ENCODE measurements around the gene EVA1B. TPM values are rescaled to one million over a fixed set of nuclear protein-coding genes. Genes with fewer than 3 reads are reported as not detected.

Gene EVA1B
- total RNA-seq, 1 experiment from 2014 or later, result 25.1 TPM

- H3K9me2 ChIP-seq (ENCODE audit: insufficient read depth), result no peaks in the 10 kb centered on the region
- H3K9ac ChIP-seq (ENCODE audit: low read length), result no peak overlapping the region
- peaks cover 40% of the 10 kb centered on the region; the same call in 1 of the 2 replicates for H3K79me2 ChIP-seq (ENCODE audit: insufficient read depth, low read length)
- H2AFZ ChIP-seq (ENCODE audit: low read depth, low read length, poor library complexity, severe bottlenecking), result no peak overlapping the region
- peaks cover 9 to 28% of the 10 kb centered on the region in 2 experiments for H3K4me1 ChIP-seq (ENCODE audit: control insufficient read depth in 1 of 2, insufficient read depth in 2 of 2, low read length in 2 of 2)
- POLR2A ChIA-PET, result interaction anchor here (1.7 kb wide), 1 partner anchor 104 kb away, joined by 3 read pairs; no protein-coding TSS in a partner anchor
- CTCF ChIA-PET, result interaction anchor here (1.2 kb wide), 1 partner anchor 14 kb away, joined by 3 read pairs; no protein-coding TSS in a partner anchor
- ATAC-seq (no peak), DNase-seq (ENCODE audit: low read depth, low spot score) (no peak)
- no peaks in the 10 kb centered on the region for H3K9me3 ChIP-seq (ENCODE audit: control insufficient read depth in 1 of 2, insufficient read depth in 1 of 2, low read depth in 1 of 2, low read length in 2 of 2)
- H3K36me3 ChIP-seq (ENCODE audit: control insufficient read depth in 1 of 2, insufficient read depth in 2 of 2, low read length in 2 of 2), result peaks cover 55 to 75% of the 10 kb centered on the region in 2 experiments
- no peaks in the 10 kb centered on the region for H4K20me1 ChIP-seq (ENCODE audit: insufficient read depth)
- BruUV-seq (replicated peaks), result TSS peak; percentile 20
- RAD21 ChIA-PET (ENCODE audit: low non-redundant PET in 1 of 2, low total read pairs in 2 of 2, uncharacterized antibody in 2 of 2, unreplicated experiment in 2 of 2), result no interaction called here
- no peaks in the 10 kb centered on the region for H3K27me3 ChIP-seq (ENCODE audit: insufficient read depth, low read length)
- no peak overlapping the region for H3K4me3 ChIP-seq (replicated peaks in 1 of 2; ENCODE audit: low read depth in 1 of 2, low read length in 2 of 2)
- H3K27ac ChIP-seq (ENCODE audit: low read depth, low read length), result no peak overlapping the region
- H3K4me2 ChIP-seq (ENCODE audit: low read length), result no peak overlapping the region
- intact Hi-C loops (cut with micrococcal nuclease), result no loop called here
- TF ChIP-seq ZNF274 (IDR thresholded peaks at IDR 0.05; ENCODE audit: low read depth, low read length) (no peak), REST (IDR thresholded peaks at IDR 0.05; ENCODE audit: low read depth) (no peak), SRF (IDR thresholded peaks at IDR 0.05; ENCODE audit: low read depth) (no peak), CTCF (IDR thresholded peaks at IDR 0.05 in 2 of 3, conservative IDR thresholded peaks at IDR 0.05 in 1 of 3; ENCODE audit: borderline replicate concordance in 1 of 3, insufficient read depth in 1 of 3, low read depth in 2 of 3, low read length in 2 of 3) (no peak), FOSL1 (IDR thresholded peaks at IDR 0.05; ENCODE audit: low read depth) (no peak), ATF3 (IDR thresholded peaks at IDR 0.05) (no peak), SIN3A (IDR thresholded peaks at IDR 0.05; ENCODE audit: low read depth) (no peak), ELF1 (IDR thresholded peaks at IDR 0.05; ENCODE audit: borderline replicate concordance, low read depth) (no peak), POLR2AphosphoS5 (IDR thresholded peaks at IDR 0.05; ENCODE audit: low read depth, low read length) (no peak), JUND (IDR thresholded peaks at IDR 0.05) (no peak), EZH2phosphoT487 (IDR thresholded peaks at IDR 0.05; ENCODE audit: borderline replicate concordance) (no peak), YY1 (IDR thresholded peaks at IDR 0.05; ENCODE audit: extremely low read depth, insufficient replicate concordance, low read depth, low read length) (no peak), POLR2A (IDR thresholded peaks at IDR 0.05; ENCODE audit: borderline replicate concordance, extremely low read depth, insufficient read depth, insufficient read length) (no peak), EGR1 (IDR thresholded peaks at IDR 0.05; ENCODE audit: low read depth) (no peak), ZFX (IDR thresholded peaks at IDR 0.05) (no peak), EZH2 (IDR thresholded peaks at IDR 0.05) (no peak), TCF7L2 (IDR thresholded peaks at IDR 0.05; ENCODE audit: borderline replicate concordance, extremely low read depth, insufficient read depth, insufficient read length) (no peak)
- TF ChIP-seq, protein P1, sequence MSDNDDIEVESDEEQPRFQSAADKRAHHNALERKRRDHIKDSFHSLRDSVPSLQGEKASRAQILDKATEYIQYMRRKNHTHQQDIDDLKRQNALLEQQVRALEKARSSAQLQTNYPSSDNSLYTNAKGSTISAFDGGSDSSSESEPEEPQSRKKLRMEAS (IDR thresholded peaks at IDR 0.05), result no peak
Measured at GRCh38 chr1:36297062-36297461, 26.4 kb downstream of the EVA1B start.
